NCI-H2081 (cell line): Measurements from ENCODE around the gene DHRS11.

Source experiments
- DNase-seq, 2 experiments: peaks; one replicate each; lab custom pipeline; 2025; lab: John Stamatoyannopoulos, UW

Gene DHRS11, protein sequence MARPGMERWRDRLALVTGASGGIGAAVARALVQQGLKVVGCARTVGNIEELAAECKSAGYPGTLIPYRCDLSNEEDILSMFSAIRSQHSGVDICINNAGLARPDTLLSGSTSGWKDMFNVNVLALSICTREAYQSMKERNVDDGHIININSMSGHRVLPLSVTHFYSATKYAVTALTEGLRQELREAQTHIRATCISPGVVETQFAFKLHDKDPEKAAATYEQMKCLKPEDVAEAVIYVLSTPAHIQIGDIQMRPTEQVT

GRCh38 chr17:36591434-36592315 is at the start of gene DHRS11:
Gene DHRS11, plus strand, starts transcription at chr17:36591879. Its CDS starts 131 bp downstream, at chr17:36592010.
- peak; percentile 75 to 82 for DNase-seq

DNA sequence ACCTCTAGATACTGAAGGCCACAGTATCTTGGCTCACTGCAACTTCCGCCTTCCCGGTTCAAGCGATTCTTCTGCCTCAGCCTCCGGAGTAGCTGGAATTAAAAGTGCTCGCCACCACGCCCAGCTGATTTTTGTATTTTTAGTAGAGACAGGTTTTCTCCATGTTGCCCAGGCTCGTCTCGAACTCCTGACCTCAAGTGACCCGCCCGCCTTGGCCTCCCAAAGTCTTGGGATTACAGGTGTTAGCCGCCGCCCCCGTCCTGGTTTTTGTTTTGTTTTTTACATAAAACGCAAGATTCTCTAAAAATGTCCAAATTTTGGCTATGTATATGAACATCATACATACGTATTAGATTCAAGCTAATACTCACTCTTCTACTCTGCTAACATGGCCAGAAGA is 48.9 kb upstream of the DHRS11 start:
- no peak for DNase-seq

DNA sequence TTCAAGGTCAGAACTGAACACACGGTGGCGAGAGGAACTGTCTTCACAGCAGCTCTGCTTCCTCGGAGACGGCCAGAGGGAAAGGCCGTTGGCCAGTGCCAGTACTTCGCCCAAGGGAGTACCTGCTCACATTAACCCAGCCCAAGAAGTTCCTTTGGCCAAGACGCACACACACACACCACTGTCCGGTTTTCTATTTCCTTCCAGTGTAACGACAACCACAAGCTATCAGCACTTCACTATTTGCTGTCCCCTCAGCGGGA is 47.7 kb upstream of the DHRS11 start:
- peak in 1 of 2 experiments; percentile 62 for DNase-seq

GRCh38 chr17:36544307-36545076 is 47.2 kb upstream of the DHRS11 start, which contains the start of gene GGNBP2:
Gene GGNBP2, plus strand, starts transcription at chr17:36544919. Its CDS starts 806 bp downstream, at chr17:36545725.
- peak; percentile 95 to 97 for DNase-seq

DNA sequence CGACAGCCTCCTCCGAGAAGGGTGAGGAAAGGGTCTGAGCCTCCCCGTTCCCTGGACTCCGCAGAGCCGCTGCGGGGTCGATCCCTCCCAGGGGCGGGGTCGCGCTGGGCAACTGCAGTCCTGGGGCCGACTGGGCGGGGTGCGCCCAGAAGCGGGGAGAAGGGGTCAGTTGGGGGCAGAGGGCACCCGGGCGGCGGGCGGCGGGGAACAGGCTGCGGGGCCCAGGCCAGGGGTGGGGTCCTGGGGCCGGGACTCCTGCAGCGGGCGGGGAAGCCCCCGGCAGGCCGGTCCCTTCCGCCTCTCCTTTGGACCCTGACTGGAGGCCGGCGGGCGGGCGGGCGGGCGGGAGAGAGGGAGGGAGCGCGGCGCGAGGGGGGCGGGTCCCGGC is 46.6 kb upstream of the DHRS11 start:
- no peak for DNase-seq

GRCh38 chr17:36545465-36546417 is 45.9 kb upstream of the DHRS11 start:
- peak; percentile 99 for DNase-seq

DNA sequence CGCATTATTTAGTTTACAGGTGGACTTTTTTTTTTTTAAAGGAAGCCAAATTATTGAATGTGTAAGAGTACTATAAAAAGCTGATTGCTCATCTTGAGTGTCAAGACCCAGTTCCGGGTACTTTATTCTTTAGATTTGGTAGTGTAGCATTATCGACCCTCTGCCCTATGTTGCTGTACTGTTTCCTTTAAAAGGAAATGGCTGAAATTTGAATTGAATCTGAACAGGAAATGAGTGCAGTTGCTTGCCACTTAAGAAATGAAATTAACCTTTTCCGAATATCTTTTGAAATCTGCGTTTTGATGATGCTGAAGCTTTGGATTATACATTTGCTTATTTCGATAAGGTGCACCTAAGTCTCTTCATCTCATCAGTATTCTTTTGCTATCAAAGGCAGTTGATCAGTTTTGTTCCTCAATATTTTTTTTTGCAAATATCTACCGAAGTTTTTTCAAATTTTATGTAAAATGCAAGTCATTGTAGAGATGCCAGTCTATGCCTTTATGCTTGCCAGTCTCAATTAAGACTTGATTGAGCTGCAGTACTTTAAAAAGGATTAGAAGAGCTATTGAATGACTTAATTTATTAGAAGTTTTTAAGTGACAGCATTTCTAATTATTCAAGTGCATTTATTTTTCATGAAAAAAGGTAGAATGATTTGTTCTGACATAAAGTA is 45.1 kb upstream of the DHRS11 start:
- DNase-seq: peak in 1 of 2 experiments; percentile 25

GRCh38 chr17:36547776-36548175 is 43.9 kb upstream of the DHRS11 start:
- DNase-seq: no peak

DNA sequence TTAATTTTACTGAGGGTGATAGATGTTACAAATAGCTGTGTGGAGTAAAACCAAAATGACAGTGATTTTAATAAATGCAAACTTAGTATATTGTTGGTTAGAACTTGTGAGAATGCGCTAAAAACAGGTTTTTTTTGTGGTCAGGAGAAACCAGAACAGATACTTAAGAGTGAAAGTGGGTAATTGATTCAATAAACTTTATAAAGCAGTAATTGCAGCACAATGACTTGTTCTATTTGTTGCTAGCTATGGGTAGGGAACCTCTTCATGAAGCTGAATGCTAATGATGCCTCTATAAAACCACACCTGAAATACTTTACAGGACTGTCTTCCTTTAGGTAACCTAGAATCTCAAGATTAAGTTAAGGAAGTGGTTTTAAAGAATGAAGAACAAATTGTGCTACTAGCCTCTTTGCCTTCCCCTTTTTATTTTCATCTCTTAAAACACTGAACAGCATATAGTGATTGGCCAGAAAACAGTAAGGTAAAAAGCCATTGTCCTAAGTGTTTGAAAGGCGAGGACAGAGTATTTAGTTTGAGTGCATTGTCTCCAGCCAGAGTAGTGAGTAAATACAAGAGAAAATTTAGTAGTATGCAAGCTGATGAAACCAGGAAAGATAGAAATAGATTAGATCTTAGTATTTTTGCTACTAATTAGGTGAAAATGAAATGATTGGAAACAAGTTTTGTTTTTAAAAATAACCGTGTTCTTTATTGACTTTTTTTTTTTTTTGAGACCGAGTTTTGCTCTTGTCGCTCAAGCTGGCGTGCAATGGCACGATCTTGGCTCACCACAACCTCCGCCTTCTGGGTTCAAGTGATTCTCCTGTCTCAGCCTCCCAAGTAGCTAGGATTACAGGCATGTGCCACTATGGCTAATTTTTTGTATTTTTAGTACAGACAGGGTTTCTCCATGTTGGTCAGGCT is 40.9 kb upstream of the DHRS11 start:
- DNase-seq: no peak

DNA sequence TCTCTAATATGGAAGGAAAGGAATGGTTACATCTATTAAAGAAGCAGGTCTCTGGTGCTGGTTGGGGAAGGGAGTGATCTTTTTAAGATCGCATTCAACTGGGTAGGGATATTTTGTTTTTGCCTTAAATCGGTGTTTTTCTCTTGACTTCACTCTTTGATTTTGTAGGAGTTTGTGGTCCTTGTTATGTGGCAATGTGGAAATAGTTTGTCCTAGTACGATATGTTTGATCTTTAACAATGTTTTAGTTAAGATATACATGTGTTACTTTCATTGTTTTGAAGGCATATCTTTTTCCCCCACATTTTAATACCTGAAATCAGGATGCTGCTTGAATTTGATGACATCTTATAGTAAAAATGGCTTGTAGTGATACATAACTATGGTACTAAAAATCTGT is 38.2 kb upstream of the DHRS11 start:
- no peak for DNase-seq

- DNase-seq: no peak
Measured at GRCh38 chr17:36566081-36566480, 25.6 kb upstream of the DHRS11 start.

- no peak for DNase-seq
Measured at GRCh38 chr17:36575028-36575427, 16.7 kb upstream of the DHRS11 start.

- DNase-seq: no peak
Measured at GRCh38 chr17:36576793-36577192, 14.9 kb upstream of the DHRS11 start.

GRCh38 chr17:36578671-36579070 is 13.0 kb upstream of the DHRS11 start:
- no peak for DNase-seq

DNA sequence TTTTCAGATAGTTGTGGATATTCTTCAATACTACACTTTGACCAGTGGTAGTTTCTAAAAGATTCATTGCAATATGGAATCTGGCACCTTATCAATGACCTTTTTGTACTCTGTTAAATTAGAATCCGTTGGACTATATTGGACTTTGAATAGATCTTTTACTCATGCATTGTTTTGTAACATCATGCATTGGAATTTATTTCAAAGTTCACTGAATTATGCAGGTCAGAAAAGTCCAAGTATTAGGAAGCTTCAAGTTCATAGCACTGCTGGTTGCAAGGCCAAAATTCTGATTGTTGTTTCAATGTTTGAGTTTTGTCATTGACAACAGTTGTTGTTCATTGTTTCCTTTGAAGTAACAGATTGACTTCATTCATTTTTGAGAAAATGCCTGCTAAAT is 7.9 kb upstream of the DHRS11 start:
- no peak for DNase-seq

- DNase-seq: no peak
Measured at GRCh38 chr17:36586138-36586537, 5.5 kb upstream of the DHRS11 start.

DNA sequence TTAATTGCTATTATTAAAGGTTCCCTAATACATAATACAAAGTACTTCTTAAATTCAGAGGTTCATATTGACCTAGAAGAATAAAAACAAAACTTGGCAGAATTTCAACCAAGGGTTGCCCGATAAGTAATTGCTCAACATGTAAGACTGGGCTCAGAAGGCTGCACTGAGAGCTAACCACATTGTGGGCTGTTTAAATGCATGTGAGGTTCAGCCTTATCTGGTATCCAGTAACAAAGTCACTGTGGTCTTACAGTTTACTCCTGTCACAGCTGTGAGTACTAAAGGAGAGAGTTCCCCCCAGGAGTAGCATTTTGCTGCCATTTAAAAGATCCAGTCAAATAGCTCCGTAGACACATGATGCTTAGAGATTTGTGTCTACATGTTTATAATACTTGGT is 1.6 kb upstream of the DHRS11 start:
- no peak for DNase-seq

DNA sequence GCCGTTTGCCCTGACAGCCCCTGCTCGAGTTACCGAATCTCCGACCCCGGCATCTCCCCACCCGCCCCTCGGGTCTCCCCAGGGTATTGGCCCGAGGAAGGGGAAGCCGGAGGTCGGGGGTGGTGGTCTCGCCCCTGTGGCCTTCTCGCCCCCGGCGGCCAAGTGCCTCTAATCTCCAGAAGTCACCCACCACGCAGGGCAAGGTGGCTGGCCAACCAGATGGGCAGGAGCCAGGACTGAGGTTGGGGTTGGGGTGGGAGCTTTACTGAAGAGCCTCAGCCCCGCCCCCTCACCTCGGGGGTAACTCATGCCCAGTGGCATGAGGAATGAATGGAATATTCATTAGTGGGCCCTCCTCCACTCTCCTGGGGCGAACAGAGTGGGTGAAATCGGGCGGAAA is 637 bp downstream of the DHRS11 start:
- DNase-seq: no peak

- no peak for DNase-seq
Measured at GRCh38 chr17:36592716-36593321, 1.1 kb downstream of the DHRS11 start.
